HCEC 1CT (cell line): ENCODE measurements around the gene DGCR8.

Experiments used
- DNase-seq: peaks from one replicate; pipeline ENCODE4 v3.0.0-alpha.2; 2017

DGCR8 gene

DNA sequence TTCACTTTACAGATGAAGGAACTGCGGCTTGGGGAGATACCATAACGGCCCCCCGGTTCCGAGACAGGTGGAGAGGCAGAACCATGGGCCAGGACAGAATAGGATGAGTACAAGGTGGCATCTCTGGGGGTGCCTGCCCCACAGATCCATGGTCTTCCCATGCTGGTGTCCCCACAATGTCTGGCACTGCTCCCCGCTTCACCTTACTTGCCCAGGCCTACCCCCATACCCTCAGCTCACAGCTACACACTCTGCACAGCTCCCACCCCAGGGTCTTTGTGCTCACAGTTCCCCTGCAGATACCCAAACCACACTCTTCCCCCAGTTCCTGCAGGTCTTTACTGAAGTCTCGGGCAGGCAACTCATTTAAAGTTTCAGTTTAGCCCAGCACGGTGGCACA, 11.4 kb upstream of the DGCR8 start:
- DNase-seq, result no peak

DNA sequence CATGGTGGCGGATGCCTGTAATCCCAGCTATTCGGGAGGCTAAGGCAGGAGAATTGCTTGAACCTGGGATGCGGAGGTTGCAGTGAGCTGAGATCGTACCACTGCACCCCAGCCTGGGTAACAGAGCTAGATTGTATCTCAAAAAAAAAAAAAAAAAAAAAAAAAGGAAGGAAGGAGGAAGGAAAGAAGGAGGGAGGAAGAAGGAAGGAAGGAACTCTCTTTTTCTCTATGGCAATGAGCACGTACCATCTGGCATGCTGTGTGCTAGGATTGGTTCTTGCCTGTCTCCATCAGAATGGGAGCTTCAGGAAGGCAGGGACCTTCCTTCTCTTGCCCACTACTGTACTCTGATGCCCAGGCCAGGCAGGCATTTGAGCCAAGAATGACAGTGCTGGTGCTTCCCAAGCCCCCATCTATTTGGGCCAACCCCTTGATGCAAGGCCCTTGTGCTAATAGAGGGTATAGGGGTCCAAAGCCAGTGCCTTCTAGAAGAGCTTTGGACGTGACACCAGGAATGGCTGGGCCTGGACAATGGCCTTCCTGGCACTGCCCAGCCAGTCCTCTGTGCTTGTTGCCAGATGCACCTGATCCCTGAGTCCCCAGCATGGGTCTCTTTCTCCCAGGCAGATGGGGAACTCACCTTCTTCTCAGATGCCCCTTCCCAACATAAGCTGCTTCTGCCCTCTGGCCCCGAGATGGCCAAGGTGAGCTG, 10.6 kb upstream of the DGCR8 start:
- no peak for DNase-seq

DNA sequence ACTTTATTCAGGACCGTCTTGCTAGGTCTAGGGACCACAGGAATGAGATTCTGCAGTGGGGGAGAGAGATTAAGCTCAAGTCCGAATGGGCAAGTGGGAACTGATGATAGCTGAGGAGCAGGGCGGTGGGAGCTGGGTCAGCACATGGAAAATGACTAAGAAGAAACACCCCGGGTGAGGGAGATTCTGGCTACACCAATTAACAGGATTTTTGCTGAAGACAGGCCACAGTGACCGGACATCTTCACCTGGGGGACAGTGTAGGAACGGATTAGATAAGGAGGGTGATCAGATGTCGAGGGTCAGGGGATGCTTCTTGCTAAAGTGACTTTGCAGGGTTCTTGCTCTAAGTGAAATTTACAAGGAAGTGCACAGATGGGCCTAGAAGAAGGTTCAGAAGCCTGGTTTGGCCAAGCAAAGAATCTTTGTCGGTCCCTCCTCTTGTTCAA, 8.5 kb upstream of the DGCR8 start:
- DNase-seq, result no peak

DNA sequence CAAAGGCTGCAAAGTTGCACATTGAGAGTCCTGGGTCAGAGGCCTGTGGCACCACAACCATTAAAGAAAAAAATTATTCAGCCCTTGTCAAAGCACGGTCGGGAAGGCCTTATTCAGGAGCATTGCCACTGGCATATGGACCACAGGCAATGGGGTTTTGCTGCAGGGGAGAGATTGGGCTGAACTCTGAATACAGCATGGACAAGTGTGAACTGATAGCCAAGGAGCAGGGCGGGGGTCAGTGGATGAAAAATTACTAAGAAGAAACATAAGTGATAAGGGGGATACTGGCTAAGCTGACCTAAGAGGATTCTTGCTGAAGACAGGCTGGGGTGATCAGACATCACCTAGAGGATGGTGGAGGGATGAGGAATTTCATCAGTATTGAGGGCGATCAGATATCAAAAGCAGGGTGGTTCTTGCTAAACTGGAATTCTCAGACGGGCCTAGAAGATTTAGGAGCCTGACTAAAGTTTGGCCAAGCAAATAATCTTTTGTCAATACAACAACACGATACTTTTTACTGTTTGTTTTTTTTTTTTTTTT, 3.3 kb upstream of the DGCR8 start:
- DNase-seq, result no peak

- peak; percentile 33 for DNase-seq
These were observed 369 bp downstream of the DGCR8 start for GRCh38 chr22:20080445-20080775.

GRCh38 chr22:20080776-20081654, 974 bp downstream of the DGCR8 start:
- DNase-seq, result peak; percentile 35

DNA sequence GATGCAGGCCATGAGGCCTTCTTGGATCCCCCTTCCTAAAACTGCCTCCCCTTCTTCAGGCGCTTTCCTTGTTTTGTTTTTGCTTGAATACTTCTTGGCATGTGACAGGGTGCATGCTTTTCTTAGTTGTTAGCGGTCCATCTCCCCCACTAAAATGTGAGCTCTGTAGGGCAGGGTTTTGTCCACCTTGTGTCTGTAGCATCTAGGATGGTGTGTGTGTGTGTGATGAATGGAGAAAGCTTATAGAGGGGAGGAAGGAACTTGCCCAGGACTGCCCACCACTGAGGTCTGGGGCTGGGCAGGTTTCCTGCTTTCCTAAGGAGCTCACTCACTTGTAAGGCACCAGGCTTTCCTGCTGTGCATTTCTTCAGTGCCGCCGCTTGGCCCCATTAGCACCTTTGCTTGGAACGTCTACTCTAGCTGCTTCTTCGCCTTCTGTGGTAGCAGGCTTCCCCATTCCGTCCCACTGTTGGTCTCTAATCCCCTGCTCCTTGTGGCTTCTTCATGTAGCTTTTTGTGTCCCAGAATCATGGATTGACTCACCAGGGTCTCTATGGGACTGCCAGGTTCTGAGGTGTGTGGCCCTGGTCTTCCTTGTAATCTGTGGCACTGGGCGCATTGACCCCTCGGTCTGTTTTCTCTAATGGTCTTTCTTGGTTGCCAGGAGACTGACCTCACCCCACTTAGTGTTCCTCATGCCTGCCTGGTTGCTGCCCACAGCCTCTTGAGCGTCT, 3.3 kb downstream of the DGCR8 start:
- DNase-seq, result no peak

DNA sequence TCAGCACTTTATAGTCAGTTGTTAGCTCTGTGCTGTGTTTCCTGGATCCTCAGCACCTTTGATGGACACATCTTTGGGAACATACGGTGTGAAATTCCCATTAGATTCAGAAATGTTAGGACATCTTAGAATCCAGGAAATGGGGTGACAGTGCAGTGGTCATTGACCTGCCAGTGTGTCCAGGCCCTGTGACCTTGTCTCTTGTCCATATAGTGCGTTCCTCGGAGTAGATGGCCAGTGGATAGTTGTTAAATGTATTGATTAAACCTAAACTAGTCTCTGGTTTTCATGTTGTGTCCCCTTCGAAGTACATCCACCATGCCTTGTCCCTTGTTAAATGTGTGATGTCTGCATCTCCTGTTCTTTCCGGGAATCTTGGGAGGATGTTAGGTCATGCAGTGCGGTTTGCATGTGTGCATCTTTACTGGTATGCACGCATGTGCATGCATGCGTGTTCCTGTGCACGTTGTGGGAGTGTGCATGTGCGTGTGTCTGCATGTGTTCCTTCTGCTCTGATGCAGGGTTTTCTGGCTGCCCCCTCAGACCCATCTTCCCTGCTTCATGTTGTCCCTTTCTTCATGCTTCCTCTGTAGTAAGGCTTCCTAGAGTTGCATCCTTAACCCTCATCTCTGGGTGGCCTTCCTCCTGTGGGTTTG, 4.0 kb downstream of the DGCR8 start:
- no peak for DNase-seq

DNA sequence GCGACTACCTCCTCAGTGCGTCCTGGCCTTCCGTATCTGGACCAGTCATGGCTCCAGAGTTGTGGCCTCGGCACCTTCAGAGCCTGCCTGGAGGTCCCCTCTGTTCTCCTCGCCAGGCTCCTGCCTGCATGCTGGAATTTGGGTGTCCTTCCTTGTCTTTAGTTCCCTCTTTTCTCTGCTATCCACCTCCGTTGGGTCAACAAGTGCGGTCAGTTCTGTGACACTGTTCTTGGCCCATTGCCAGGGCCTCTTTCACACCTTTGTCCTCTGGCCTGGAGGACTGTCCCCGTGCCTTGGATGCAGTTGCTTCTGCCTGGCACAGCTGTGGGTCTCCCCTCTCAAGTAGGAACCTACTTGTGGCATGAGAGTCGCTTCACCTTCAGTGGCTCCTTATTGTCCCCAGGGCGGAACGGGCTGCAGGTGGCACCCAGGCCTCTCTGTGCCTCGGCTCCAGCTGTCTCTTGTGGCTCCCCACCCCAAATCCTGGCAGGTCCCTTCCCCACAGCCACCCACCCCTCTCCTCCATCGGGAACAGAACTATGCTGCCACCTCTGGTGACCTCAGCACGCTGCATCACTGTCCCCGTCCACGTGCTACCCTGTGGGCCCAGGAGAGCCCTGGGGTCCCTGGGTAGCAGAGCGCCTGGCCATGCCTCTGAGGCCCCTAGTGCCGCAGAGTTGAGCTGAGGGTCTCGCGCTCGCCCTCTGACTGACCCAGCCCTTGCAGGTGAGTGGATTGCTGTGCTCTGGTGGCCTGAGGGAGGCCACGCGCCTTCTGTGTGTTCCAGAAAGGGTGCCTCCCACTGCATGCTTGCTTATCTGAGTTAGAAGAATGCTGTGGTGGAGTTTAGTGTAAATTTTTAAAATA, 4.7 kb downstream of the DGCR8 start:
- DNase-seq, result no peak

GRCh38 chr22:20085651-20086050, 5.6 kb downstream of the DGCR8 start:
- DNase-seq, result no peak

GRCh38 chr22:20086101-20086599, 6.1 kb downstream of the DGCR8 start:
- DNase-seq, result no peak

DNA sequence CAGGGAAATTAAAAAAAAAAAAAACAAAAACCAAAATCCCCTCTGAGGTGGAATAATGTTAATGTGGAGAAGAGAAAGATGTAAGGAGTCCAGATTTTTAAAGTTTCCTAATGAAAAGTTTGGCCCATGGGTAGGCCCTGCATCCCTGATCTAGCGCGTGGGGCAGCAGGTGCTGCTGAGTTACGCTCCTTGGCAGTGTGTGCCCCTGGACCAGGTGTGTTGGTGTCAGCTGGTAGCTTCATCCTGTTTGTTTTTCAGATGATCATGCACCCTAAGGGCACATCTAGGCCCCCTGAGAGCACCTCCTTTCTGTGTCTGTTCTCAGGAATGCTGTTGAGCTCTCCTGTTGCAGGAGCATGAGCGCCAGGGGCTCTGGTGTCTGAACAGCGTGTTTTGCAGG, 6.7 kb downstream of the DGCR8 start:
- DNase-seq, result no peak

DNA sequence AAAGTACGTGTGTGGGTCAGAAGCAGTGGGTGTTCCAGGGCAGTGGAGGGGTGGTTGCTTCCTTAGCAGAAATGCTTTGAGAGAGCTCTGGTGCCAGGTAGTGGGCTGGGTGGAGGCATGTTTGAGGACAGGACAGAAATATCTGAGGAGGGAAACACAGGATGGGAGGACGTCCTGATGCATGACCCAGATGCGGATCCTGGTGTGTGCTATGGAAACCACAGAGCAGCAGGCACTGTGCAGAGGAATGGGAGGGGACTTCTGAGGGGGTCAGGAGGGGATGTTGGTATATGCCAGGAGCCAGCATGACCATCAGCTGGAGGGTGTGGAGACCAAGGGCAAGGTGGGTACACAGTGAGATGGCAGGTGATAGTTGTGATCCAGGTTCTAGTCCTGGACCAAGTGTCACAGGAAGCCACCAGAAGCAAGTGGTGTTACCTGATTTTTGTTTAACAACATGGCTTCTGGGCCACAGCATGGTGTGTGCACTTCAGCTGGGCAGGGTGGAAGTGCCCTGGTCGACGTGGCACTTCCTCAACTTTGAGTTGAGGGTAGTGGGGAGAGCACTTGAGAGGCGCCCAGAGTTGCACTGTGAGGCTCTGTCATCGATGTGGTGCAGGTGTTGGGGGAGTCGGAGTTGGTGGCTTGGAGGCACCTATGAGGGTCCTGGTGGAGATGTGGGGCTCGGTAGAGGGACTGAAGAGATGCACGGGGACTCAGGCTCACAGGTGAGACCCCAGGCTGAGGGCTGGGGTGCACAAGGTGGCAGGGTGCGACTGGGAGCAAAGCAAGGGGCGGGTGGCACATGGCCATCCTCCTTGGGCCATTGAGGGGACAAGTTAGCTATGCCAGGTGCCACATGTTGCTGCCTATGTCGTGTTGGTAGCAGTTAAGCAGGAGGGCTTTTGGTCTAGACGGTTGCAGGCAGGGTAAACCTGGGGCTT, 7.5 kb downstream of the DGCR8 start:
- no peak for DNase-seq

- DNase-seq, result no peak
These were observed 8.2 kb downstream of the DGCR8 start for GRCh38 chr22:20088263-20088648.

- no peak for DNase-seq
These were observed 9.4 kb downstream of the DGCR8 start for GRCh38 chr22:20089226-20089976.

DNA sequence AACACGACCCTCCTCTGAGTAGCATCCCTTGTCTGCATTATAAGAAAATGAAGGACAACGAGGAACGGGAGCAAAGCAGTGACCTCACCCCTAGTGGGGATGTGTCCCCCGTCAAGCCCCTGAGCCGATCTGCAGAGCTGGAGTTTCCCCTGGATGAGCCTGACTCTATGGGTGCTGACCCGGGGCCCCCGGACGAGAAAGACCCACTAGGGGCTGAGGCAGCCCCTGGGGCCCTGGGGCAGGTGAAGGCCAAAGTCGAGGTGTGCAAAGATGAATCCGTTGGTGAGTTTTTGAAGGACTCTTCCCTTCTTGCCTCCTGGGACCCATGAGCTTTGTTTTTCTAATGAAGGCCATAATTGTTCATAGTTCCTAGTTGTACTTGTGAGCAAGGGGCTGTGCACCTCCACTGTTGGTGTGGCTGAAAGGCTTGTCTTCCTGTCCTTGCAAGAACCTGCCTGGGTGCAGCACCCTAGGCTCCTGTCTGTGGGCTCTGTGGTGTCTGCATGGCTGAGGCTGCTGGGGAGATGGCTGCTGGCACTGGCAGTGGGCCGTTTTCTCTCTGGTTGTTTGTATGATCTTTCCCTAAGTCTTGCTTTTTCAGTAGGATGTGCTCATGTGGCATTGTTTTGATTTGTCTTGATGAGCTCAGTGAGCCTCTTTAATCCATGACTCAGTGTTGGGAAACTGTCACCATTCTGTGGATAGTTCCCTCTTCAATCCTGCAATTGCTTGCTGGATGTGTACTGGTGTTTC, 10.1 kb downstream of the DGCR8 start:
- DNase-seq, result peak; percentile 40

DNA sequence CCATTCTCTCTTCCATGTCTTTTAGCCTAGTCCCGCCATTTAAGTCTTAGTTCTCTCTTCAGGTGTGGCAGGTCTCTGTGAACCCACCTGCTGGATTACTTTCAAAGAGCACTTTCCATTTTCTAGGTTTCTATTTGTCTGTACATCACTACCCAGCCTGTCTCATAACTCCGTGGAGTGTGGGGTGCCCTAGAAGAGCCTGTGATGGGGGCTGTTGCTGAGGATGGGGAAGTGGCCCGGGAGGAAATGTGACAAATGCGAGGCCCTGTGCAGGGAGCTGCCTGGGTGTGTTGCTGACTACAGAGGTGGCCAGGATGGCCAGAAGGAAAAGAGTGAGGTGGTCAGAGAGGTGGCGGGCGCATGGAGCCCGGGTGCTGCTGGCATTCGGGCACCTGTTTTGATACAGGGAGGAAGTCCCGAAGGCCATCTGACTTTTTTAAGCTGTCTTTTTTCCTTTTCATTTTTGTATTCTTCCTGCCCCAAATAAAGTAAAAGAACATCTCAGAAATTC, 10.7 kb downstream of the DGCR8 start:
- no peak for DNase-seq

- no peak for DNase-seq
These were observed 11.8 kb downstream of the DGCR8 start for GRCh38 chr22:20091690-20092476.
